Transverse colon (tissue), 4 donors: ENCODE results near the gene AGBL4.

Experiments used
- POLR2AphosphoS5 ChIP-seq, 3 donors: sonication (generic); formaldehyde crosslinking; IDR thresholded peaks; one replicate each; pipeline ENCODE4 v1.6.1; 2016; ENCODE audit warnings: antibody characterized with exemption in 3 of 3
- TF ChIP-seq, protein P1 (sequence below), 5 experiments: fragments of 200-600 bp in 3 of 5; fragments of 450-650 bp in 2 of 5; sonication (generic) in 3 of 5; IDR thresholded peaks; 1 replicate in 2 of 5; 2 replicates in 3 of 5; pipeline ENCODE4 v1.5.1; 2016 to 2017; ENCODE audit warnings: antibody characterized with exemption in 5 of 5, inconsistent platforms in 3 of 5, mild to moderate bottlenecking in 2 of 5, moderate library complexity in 1 of 5

GRCh38 chr1:48789903-48790302, 1233.9 kb downstream of the AGBL4 start:
- peak in 2 of 3 donors; percentile 24 to 42 for TF ChIP-seq POLR2AphosphoS5 (IDR thresholded peaks at IDR 0.05)
- TF ChIP-seq, protein P1, sequence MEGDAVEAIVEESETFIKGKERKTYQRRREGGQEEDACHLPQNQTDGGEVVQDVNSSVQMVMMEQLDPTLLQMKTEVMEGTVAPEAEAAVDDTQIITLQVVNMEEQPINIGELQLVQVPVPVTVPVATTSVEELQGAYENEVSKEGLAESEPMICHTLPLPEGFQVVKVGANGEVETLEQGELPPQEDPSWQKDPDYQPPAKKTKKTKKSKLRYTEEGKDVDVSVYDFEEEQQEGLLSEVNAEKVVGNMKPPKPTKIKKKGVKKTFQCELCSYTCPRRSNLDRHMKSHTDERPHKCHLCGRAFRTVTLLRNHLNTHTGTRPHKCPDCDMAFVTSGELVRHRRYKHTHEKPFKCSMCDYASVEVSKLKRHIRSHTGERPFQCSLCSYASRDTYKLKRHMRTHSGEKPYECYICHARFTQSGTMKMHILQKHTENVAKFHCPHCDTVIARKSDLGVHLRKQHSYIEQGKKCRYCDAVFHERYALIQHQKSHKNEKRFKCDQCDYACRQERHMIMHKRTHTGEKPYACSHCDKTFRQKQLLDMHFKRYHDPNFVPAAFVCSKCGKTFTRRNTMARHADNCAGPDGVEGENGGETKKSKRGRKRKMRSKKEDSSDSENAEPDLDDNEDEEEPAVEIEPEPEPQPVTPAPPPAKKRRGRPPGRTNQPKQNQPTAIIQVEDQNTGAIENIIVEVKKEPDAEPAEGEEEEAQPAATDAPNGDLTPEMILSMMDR (IDR thresholded peaks at IDR 0.05) = no peak
